ENCODE results near the gene SIAH2.
"Not testable (repeated sequence)": the region's sequence is repeated elsewhere in the genome, so short reads cannot be mapped to it uniquely, and the experiment has no call there.

SIAH2 gene
- total RNA-seq = 42.2 to 243 (median 92.1) reads per million in 9 experiments

GRCh38 chr3:150763122-150763840 lies at the start of gene SIAH2:
Gene SIAH2 (minus strand): TSS chr3:150763169. CDS start chr3:150762849, 320 bp downstream.
- Mint-ChIP-seq H3K4me1 (ENCODE audit: low read depth in 2 of 2) (peaks cover 27 to 45% of the 10 kb centered on the region in 2 donors), H3K27me3 (no peaks in the 10 kb centered on the region), H3K4me3 (peak within 1 kb of the TSS; percentile 93 to 98), H3K36me3 (ENCODE audit: insufficient read depth) (peaks cover 28% of the 10 kb centered on the region), H3K27ac (peak within 1 kb of the TSS; percentile 98 to 100), H3K9me3 (no peaks in the 10 kb centered on the region)
- ATAC-seq (replicated peaks) (peak; percentile 76), DNase-seq (peak; percentile 88 to 90 (median 89))

GRCh38 chr3:150811984-150812383 lies 49.0 kb upstream of the SIAH2 start:
- no peaks in the 10 kb centered on the region for H3K4me1 Mint-ChIP-seq (ENCODE audit: low read depth in 2 of 2)
- no peak overlapping the region for H3K4me3 Mint-ChIP-seq
- no peaks in the 10 kb centered on the region for H3K9me3 Mint-ChIP-seq
- H3K27me3 Mint-ChIP-seq = peaks cover 39 to 60% of the 10 kb centered on the region in 2 donors
- DNase-seq (no peak), ATAC-seq (replicated peaks) (no peak)
- no peaks in the 10 kb centered on the region for H3K36me3 Mint-ChIP-seq (ENCODE audit: insufficient read depth)
- H3K27ac Mint-ChIP-seq = no peak overlapping the region

- no peaks in the 10 kb centered on the region for H3K36me3 Mint-ChIP-seq (ENCODE audit: insufficient read depth)
- no peaks in the 10 kb centered on the region for H3K4me1 Mint-ChIP-seq (ENCODE audit: low read depth in 2 of 2)
- ATAC-seq (replicated peaks) (no peak), DNase-seq (no peak)
- no peaks in the 10 kb centered on the region for H3K9me3 Mint-ChIP-seq
- no peak overlapping the region for H3K4me3 Mint-ChIP-seq
- peaks cover 40 to 70% of the 10 kb centered on the region in 2 donors for H3K27me3 Mint-ChIP-seq
- no peak overlapping the region for H3K27ac Mint-ChIP-seq
Measured at GRCh38 chr3:150810641-150811040, 47.7 kb upstream of the SIAH2 start.

GRCh38 chr3:150806185-150806835 lies 43.3 kb upstream of the SIAH2 start:
- peaks cover 35 to 64% of the 10 kb centered on the region in 2 donors for H3K27me3 Mint-ChIP-seq
- no peak for ATAC-seq (replicated peaks)
- no peak overlapping the region for H3K27ac Mint-ChIP-seq
- no peak for DNase-seq
- no peak overlapping the region for H3K4me3 Mint-ChIP-seq
- no peaks in the 10 kb centered on the region for H3K9me3 Mint-ChIP-seq
- no peaks in the 10 kb centered on the region for H3K4me1 Mint-ChIP-seq (ENCODE audit: low read depth in 2 of 2)
- no peaks in the 10 kb centered on the region for H3K36me3 Mint-ChIP-seq (ENCODE audit: insufficient read depth)

- H3K4me1 Mint-ChIP-seq (ENCODE audit: low read depth in 2 of 2) = no peaks in the 10 kb centered on the region
- H3K36me3 Mint-ChIP-seq (ENCODE audit: insufficient read depth) = no peaks in the 10 kb centered on the region
- DNase-seq = no peak
- no peak overlapping the region for H3K4me3 Mint-ChIP-seq
- no peak for ATAC-seq (replicated peaks)
- peaks cover 41 to 58% of the 10 kb centered on the region in 2 donors for H3K27me3 Mint-ChIP-seq
- H3K27ac Mint-ChIP-seq = no peak overlapping the region
- no peaks in the 10 kb centered on the region for H3K9me3 Mint-ChIP-seq
Measured at GRCh38 chr3:150805354-150805753, 42.4 kb upstream of the SIAH2 start.

GRCh38 chr3:150803440-150803985 lies 40.5 kb upstream of the SIAH2 start:
- Mint-ChIP-seq H3K4me1 (ENCODE audit: low read depth in 2 of 2) (no peaks in the 10 kb centered on the region), H3K4me3 (no peak overlapping the region), H3K9me3 (no peaks in the 10 kb centered on the region), H3K36me3 (ENCODE audit: insufficient read depth) (no peaks in the 10 kb centered on the region), H3K27ac (no peak overlapping the region), H3K27me3 (peaks cover 41 to 51% of the 10 kb centered on the region in 2 donors)
- no peak for ATAC-seq (replicated peaks)
- no peak for DNase-seq

- Mint-ChIP-seq H3K27ac (no peak overlapping the region), H3K4me1 (ENCODE audit: low read depth in 2 of 2) (peaks cover 0 to 2% of the 10 kb centered on the region in 2 donors), H3K9me3 (no peaks in the 10 kb centered on the region), H3K36me3 (ENCODE audit: insufficient read depth) (no peaks in the 10 kb centered on the region), H3K27me3 (peaks cover 43 to 45% of the 10 kb centered on the region in 2 donors), H3K4me3 (no peak overlapping the region)
- ATAC-seq (replicated peaks) (no peak), DNase-seq (no peak)
Measured at GRCh38 chr3:150800722-150801121, 37.8 kb upstream of the SIAH2 start.

- H3K4me3 Mint-ChIP-seq = no peak overlapping the region
- peaks cover 27 to 30% of the 10 kb centered on the region in 2 donors for H3K27me3 Mint-ChIP-seq
- H3K36me3 Mint-ChIP-seq (ENCODE audit: insufficient read depth) = no peaks in the 10 kb centered on the region
- H3K27ac Mint-ChIP-seq = no peak overlapping the region
- DNase-seq (no peak), ATAC-seq (replicated peaks) (no peak)
- H3K9me3 Mint-ChIP-seq = no peaks in the 10 kb centered on the region
- peaks cover 0 to 2% of the 10 kb centered on the region in 2 donors for H3K4me1 Mint-ChIP-seq (ENCODE audit: low read depth in 2 of 2)
Measured at GRCh38 chr3:150798122-150798618, 35.2 kb upstream of the SIAH2 start.

- Mint-ChIP-seq H3K9me3 (no peaks in the 10 kb centered on the region), H3K27me3 (peaks cover 20 to 25% of the 10 kb centered on the region in 2 donors), H3K4me1 (ENCODE audit: low read depth in 2 of 2) (peaks cover 0 to 2% of the 10 kb centered on the region in 2 donors), H3K36me3 (ENCODE audit: insufficient read depth) (no peaks in the 10 kb centered on the region), H3K27ac (no peak overlapping the region), H3K4me3 (no peak overlapping the region)
- no peak for ATAC-seq (replicated peaks)
- no peak for DNase-seq
Measured at GRCh38 chr3:150797155-150797554, 34.2 kb upstream of the SIAH2 start.

GRCh38 chr3:150796527-150796926 lies 33.6 kb upstream of the SIAH2 start:
- H3K4me3 Mint-ChIP-seq; ATAC-seq (replicated peaks); H3K27ac Mint-ChIP-seq; DNase-seq; H3K4me1 Mint-ChIP-seq (ENCODE audit: low read depth in 2 of 2); H3K36me3 Mint-ChIP-seq (ENCODE audit: insufficient read depth); H3K9me3 Mint-ChIP-seq: not testable (repeated sequence)
- H3K27me3 Mint-ChIP-seq = peaks cover 19 to 25% of the 10 kb centered on the region in 2 donors

GRCh38 chr3:150793641-150794040 lies 30.7 kb upstream of the SIAH2 start:
- H3K4me1 Mint-ChIP-seq (ENCODE audit: low read depth in 2 of 2) = peaks cover 0 to 2% of the 10 kb centered on the region in 2 donors
- DNase-seq (no peak), ATAC-seq (replicated peaks) (no peak)
- H3K27me3 Mint-ChIP-seq = peaks cover 10 to 11% of the 10 kb centered on the region in 2 donors
- peaks cover 2% of the 10 kb centered on the region for H3K36me3 Mint-ChIP-seq (ENCODE audit: insufficient read depth)
- H3K9me3 Mint-ChIP-seq = no peaks in the 10 kb centered on the region
- no peak overlapping the region for H3K4me3 Mint-ChIP-seq
- H3K27ac Mint-ChIP-seq = no peak overlapping the region

- H3K9me3 Mint-ChIP-seq = no peaks in the 10 kb centered on the region
- no peak overlapping the region for H3K4me3 Mint-ChIP-seq
- no peak overlapping the region for H3K27ac Mint-ChIP-seq
- DNase-seq (no peak), ATAC-seq (replicated peaks) (no peak)
- H3K4me1 Mint-ChIP-seq (ENCODE audit: low read depth in 2 of 2) = peaks cover 0 to 4% of the 10 kb centered on the region in 2 donors
- H3K36me3 Mint-ChIP-seq (ENCODE audit: insufficient read depth) = peaks cover 2% of the 10 kb centered on the region
- H3K27me3 Mint-ChIP-seq = no peaks in the 10 kb centered on the region
Measured at GRCh38 chr3:150790629-150791028, 27.7 kb upstream of the SIAH2 start.

- Mint-ChIP-seq H3K36me3 (ENCODE audit: insufficient read depth) (peaks cover 2% of the 10 kb centered on the region), H3K27me3 (no peaks in the 10 kb centered on the region)
Measured at GRCh38 chr3:150789451-150789850, 26.5 kb upstream of the SIAH2 start.

More at GRCh38 chr3:150789451-150789850, 26.5 kb upstream of the SIAH2 start:
- Mint-ChIP-seq H3K4me3 (no peak overlapping the region), H3K9me3 (no peaks in the 10 kb centered on the region), H3K4me1 (ENCODE audit: low read depth in 2 of 2) (peaks cover 0 to 4% of the 10 kb centered on the region in 2 donors), H3K27ac (no peak overlapping the region)
- ATAC-seq (replicated peaks) (no peak), DNase-seq (no peak)
